Peyer's patch (tissue), 4 donors: ENCODE measurements around the gene ASB6.

Experiments
- POLR2A ChIP-seq, 2 donors: fragments of 450-650 bp; IDR thresholded peaks; one replicate each; pipeline ENCODE4 v1.5.1; 2017; ENCODE audit warnings: antibody characterized with exemption in 2 of 2, mild to moderate bottlenecking in 2 of 2, moderate library complexity in 2 of 2
- TF ChIP-seq, protein P1 (sequence below), 6 experiments: fragments of 450-650 bp in 4 of 6; fragments of 200-600 bp in 2 of 6; sonication (generic) in 1 of 6; IDR thresholded peaks; one replicate each; pipeline ENCODE4 v1.5.1; 2017 to 2019; ENCODE audit warnings: antibody characterized with exemption in 6 of 6, mild to moderate bottlenecking in 3 of 6, moderate library complexity in 1 of 6

DNA sequence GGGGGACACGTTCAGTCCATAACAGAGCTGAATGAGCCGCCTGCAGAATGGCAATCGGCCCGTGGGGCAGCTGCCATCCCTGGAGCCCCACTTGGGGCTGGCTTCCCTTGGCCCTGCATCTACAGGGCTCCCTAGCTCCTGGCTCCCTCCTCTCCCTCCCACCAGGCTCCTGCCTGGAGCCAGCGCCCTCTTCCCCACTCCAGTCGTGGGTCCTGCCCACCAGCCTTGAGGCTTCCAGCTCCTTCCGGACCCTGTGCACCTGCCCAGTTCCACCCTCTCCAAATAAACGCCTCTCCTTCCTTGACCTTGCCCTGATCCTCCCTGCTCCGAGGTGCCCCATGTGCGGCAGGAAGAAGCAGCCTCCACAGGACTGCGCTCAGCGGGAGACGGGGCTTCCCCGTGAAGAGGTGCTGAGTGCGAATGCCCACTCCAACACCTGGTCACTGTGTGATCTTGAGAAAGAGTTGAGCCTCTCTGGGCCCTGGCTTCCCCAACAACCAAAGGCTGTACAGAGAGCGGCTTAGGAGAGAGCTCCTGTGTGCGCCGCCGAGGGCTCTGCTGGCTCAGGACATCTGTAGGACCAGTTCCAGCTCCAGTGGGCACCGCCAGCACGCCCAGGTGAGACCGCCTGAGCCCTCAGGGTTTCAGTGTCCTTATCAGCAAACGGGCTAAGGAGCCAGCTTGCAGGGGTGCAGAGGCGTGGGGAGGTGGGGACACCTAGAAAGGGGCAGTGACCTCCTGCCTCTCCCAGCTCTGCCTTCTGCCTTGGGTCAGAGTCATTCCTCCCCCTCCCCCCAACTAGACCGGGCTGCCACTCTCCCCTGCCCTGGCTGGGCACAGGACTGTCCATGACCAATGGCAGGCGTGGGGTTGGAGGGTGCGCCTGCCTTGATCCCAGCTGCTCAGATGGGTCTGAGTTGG lies 33.1 kb downstream of the ASB6 start:
- no peak for TF ChIP-seq POLR2A (IDR thresholded peaks at IDR 0.05)
- TF ChIP-seq, protein P1, sequence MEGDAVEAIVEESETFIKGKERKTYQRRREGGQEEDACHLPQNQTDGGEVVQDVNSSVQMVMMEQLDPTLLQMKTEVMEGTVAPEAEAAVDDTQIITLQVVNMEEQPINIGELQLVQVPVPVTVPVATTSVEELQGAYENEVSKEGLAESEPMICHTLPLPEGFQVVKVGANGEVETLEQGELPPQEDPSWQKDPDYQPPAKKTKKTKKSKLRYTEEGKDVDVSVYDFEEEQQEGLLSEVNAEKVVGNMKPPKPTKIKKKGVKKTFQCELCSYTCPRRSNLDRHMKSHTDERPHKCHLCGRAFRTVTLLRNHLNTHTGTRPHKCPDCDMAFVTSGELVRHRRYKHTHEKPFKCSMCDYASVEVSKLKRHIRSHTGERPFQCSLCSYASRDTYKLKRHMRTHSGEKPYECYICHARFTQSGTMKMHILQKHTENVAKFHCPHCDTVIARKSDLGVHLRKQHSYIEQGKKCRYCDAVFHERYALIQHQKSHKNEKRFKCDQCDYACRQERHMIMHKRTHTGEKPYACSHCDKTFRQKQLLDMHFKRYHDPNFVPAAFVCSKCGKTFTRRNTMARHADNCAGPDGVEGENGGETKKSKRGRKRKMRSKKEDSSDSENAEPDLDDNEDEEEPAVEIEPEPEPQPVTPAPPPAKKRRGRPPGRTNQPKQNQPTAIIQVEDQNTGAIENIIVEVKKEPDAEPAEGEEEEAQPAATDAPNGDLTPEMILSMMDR (IDR thresholded peaks at IDR 0.05), result no peak
